ENCODE data around the gene NRL.

DNA sequence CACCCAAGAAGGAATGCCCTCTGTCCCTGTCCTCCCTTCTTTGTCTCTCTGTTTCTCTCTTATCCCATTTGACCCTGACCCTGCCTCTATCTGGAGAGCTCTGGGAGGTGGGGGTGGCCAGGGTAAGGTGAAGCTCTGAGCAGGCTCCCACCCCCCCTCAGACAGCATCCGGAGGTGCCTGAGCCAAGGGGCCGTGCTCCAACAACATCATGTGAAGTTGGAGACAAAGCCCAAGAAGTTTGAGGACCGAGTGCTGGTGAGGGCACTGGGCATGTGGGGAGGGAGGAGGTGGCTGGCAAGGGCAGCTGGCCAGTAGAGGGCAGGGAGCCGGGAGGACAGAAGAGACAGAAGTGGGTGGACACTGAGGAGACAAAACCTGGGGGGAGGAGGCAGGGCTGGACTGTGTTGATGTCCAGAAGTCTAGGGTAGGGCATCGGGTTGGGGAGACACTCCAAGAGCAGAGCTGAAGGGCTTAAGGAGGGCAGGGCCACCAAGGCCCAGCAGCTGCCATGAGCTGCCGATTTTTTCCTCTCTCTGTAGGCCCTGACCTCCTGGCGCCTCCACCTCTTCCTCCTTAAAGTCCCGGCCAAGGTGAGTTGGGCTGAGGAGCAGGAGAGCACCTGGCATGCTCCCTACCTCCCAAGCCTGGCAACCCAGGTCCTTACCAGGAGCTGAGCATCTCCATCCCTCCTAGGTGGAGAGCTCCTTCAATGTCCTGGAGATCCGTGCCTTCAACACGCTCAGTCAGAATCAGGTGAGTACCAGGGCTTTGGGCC, 61.0 kb downstream of the NRL start:
- TF ChIP-seq, protein P1, sequence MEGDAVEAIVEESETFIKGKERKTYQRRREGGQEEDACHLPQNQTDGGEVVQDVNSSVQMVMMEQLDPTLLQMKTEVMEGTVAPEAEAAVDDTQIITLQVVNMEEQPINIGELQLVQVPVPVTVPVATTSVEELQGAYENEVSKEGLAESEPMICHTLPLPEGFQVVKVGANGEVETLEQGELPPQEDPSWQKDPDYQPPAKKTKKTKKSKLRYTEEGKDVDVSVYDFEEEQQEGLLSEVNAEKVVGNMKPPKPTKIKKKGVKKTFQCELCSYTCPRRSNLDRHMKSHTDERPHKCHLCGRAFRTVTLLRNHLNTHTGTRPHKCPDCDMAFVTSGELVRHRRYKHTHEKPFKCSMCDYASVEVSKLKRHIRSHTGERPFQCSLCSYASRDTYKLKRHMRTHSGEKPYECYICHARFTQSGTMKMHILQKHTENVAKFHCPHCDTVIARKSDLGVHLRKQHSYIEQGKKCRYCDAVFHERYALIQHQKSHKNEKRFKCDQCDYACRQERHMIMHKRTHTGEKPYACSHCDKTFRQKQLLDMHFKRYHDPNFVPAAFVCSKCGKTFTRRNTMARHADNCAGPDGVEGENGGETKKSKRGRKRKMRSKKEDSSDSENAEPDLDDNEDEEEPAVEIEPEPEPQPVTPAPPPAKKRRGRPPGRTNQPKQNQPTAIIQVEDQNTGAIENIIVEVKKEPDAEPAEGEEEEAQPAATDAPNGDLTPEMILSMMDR (IDR thresholded peaks at IDR 0.05), result no peak
- no peak for TF ChIP-seq POLR2A (IDR thresholded peaks at IDR 0.05)
